HCT116 (cell line): ENCODE measurements around the gene TPD52L1. TPM values are rescaled to one million over a fixed set of nuclear protein-coding genes. Genes with fewer than 3 reads are reported as not detected.

Source experiments
- ATAC-seq: fragments of 200-7000 bp; cut with Tn5 transposase; 2 replicates; pipeline ENCODE4 v1.9.1; 2020; ENCODE audit warnings: mild to moderate bottlenecking, moderate library complexity
- BruUV-seq: library from RNA; stranded (reverse); fragments of 400-500 nt; replicated peaks from 2 replicates; lab custom pipeline; 2021; lab: Mats Ljungman, UMichigan
- CTCF ChIA-PET: fragments of 300-600 bp; sonication (Branson Sonifier 250); formaldehyde crosslinking; loops from one replicate; lab custom pipeline; 2021; ENCODE audit warnings: antibody characterized with exemption; lab: Charles Lee
- POLR2A ChIA-PET: fragments of 300-600, 350-600 bp; sonication (Branson Sonifier 250); formaldehyde crosslinking; loops from one replicate; lab custom pipeline; 2021; ENCODE audit warnings: antibody characterized with exemption; lab: Charles Lee
- RAD21 ChIA-PET, 2 experiments: fragments of 300-600 bp; sonication (Branson Sonifier 250); formaldehyde crosslinking; loops; one replicate each; lab custom pipeline; 2023; ENCODE audit warnings: low total read pairs in 2 of 2; ENCODE audit not compliant: uncharacterized antibody in 2 of 2, unreplicated experiment in 2 of 2, low non-redundant PET in 1 of 2; lab: Charles Lee
- DNase-seq: peaks from one replicate; pipeline ENCODE4 v3.0.0-alpha.2; 2010; ENCODE audit warnings: low read depth, low spot score
- H2AFZ ChIP-seq: fragments of 200-600 bp; shearing (Covaris generic), sonication (generic); 2 replicates; pipeline ENCODE4 v1.6.1; 2017; ENCODE audit warnings: low read depth, mixed run types, mixed read lengths, antibody characterized with exemption, low read length; ENCODE audit not compliant: poor library complexity, severe bottlenecking
- H3K27ac ChIP-seq: 2 replicates; pipeline ENCODE4 v1.5.1; 2012; ENCODE audit warnings: low read depth, low read length
- H3K27me3 ChIP-seq: fragments of 200-600 bp; sonication (generic); 2 replicates; pipeline ENCODE4 v1.6.1; 2016; ENCODE audit warnings: mixed run types, low read length, mixed read lengths; ENCODE audit not compliant: insufficient read depth
- H3K36me3 ChIP-seq, 2 experiments: fragments of 200-500 bp in 1 of 2; fragments of 200-600 bp in 1 of 2; sonication (Bioruptor generic) in 1 of 2; sonication (generic) in 1 of 2; 2 replicates each; pipeline versions ENCODE4 v1.5.1 to v1.6.1; 2014 to 2016; ENCODE audit warnings: low read length in 2 of 2, inconsistent platforms in 1 of 2, mixed read lengths in 1 of 2, mixed run types in 1 of 2; ENCODE audit not compliant: insufficient read depth in 2 of 2, control insufficient read depth in 1 of 2
- H3K4me1 ChIP-seq, 2 experiments: fragments of 200-600 bp in 1 of 2; sonication (generic) in 1 of 2; 2 replicates each; pipeline versions ENCODE4 v1.5.1 to v1.6.1; 2012 to 2017; ENCODE audit warnings: low read length in 2 of 2, inconsistent platforms in 1 of 2, mild to moderate bottlenecking in 1 of 2, mixed read lengths in 1 of 2, mixed run types in 1 of 2, moderate library complexity in 1 of 2; ENCODE audit not compliant: insufficient read depth in 2 of 2, control insufficient read depth in 1 of 2
- H3K4me2 ChIP-seq: fragments of 200-600 bp; sonication (generic); 2 replicates; pipeline ENCODE4 v1.6.1; 2017; ENCODE audit warnings: mixed run types, low read length, mixed read lengths
- H3K4me3 ChIP-seq, 2 experiments: fragments of 200-600 bp in 1 of 2; sonication (generic) in 1 of 2; replicated peaks in 1 of 2; 2 replicates each; pipeline ENCODE4 v1.5.1; 2011 to 2016; ENCODE audit warnings: low read length in 2 of 2, control low read depth in 1 of 2, low read depth in 1 of 2, mild to moderate bottlenecking in 1 of 2, mixed read lengths in 1 of 2, mixed run types in 1 of 2
- H3K79me2 ChIP-seq: fragments of 200-600 bp; sonication (generic); 2 replicates; pipeline ENCODE4 v1.6.1; 2017; ENCODE audit warnings: mild to moderate bottlenecking, mixed run types, low read length, moderate library complexity, mixed read lengths; ENCODE audit not compliant: insufficient read depth
- H3K9ac ChIP-seq: fragments of 200-600 bp; sonication (generic); 2 replicates; pipeline ENCODE4 v1.6.1; 2016; ENCODE audit warnings: low read length, mixed read lengths
- H3K9me2 ChIP-seq: fragments of 200-600 bp; sonication (generic), shearing (Covaris generic); 2 replicates; pipeline ENCODE4 v1.6.1; 2017; ENCODE audit warnings: mixed run types, mild to moderate bottlenecking, moderate library complexity; ENCODE audit not compliant: insufficient read depth
- H3K9me3 ChIP-seq, 2 experiments: fragments of 200-500 bp in 1 of 2; fragments of 200-600 bp in 1 of 2; sonication (Bioruptor generic) in 1 of 2; sonication (generic) in 1 of 2; 2 replicates each; pipeline ENCODE4 v1.6.1; 2014 to 2017; ENCODE audit warnings: low read length in 2 of 2, mixed read lengths in 2 of 2, inconsistent platforms in 1 of 2, low read depth in 1 of 2, mild to moderate bottlenecking in 1 of 2, mixed run types in 1 of 2, moderate library complexity in 1 of 2; ENCODE audit not compliant: control insufficient read depth in 1 of 2, insufficient read depth in 1 of 2
- H4K20me1 ChIP-seq: fragments of 200-600 bp; sonication (generic), shearing (Covaris generic); 2 replicates; pipeline ENCODE4 v1.6.1; 2017; ENCODE audit warnings: mixed run types, mild to moderate bottlenecking, moderate library complexity; ENCODE audit not compliant: insufficient read depth
- EZH2phosphoT487 ChIP-seq: fragments of 200-600 bp; IDR thresholded peaks from 2 replicates; pipeline ENCODE4 v1.6.1; 2018; ENCODE audit warnings: antibody characterized with exemption, borderline replicate concordance
- YY1 ChIP-seq: IDR thresholded peaks from 2 replicates; pipeline ENCODE4 v1.6.1; 2011; ENCODE audit warnings: low read length, low read depth, moderate library complexity, mild to moderate bottlenecking; ENCODE audit not compliant: insufficient replicate concordance; ENCODE audit errors: extremely low read depth
- ZFX ChIP-seq: fragments of 450-650 bp; IDR thresholded peaks from 2 replicates; pipeline ENCODE4 v1.6.1; 2017
- intact Hi-C: fragments of 100-400 bp; cut with micrococcal nuclease; formaldehyde crosslinking; loops from 2 replicates; pipeline ENCODE4 v1.10.0; 2022
- total RNA-seq: library from RNA; stranded (reverse); gene quantifications from one replicate; pipeline ENCODE4 v1.2.1, GENCODE V29; 2021; ENCODE audit not compliant: unreplicated experiment
- TF ChIP-seq, protein P1 (sequence below): IDR thresholded peaks from 2 replicates; pipeline ENCODE4 v1.6.1; 2012
- TF ChIP-seq, protein P2 (sequence below): IDR thresholded peaks from 2 replicates; pipeline ENCODE4 v1.6.1; 2011; ENCODE audit warnings: mild to moderate bottlenecking, low read length, moderate library complexity; ENCODE audit not compliant: insufficient replicate concordance; ENCODE audit errors: extremely low read depth

TPD52L1 gene
- total RNA-seq, 1 experiment from 2014 or later = 64.1 TPM

DNA sequence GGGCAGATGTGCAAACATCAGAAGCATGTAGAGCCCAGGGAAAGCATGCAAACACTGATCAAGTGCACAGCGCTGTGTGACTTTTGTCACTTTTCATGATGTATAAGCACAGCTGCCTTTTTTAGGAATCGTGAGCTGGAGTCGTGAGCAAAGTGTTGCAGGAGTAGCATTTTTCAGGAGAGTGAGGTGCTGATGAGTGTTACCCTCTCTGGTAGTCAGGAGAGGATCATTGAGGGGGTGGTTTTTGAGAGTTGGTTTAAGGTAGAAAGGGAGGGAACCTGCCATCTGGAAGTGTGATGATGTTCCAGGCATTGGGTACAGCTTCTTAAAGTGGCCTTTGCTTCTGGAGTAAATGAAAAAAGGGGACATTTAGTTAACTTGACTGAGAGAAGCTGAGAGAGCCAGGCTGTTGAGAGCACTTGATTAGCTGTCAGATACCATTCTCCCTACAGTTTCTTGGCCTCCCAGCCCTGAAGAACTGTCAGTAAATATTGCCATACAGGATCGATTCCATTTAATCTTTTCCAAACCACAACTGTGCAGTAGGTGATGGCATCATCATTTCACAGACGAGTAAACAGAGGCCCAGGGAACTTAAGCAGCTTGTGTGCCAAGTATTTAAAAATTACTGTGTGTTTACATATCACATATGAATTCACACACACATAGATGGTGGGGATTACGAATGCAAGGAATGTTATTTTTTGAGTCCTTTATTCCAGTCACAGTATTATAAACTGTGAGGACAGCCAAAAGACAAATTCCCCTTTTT is 28.9 kb downstream of the TPD52L1 start:
- Histone ChIP-seq H3K4me1 (no peaks in the 10 kb centered on the region), H3K79me2 (no peaks in the 10 kb centered on the region; the same call in 1 of the 2 replicates), H3K9me2 (no peaks in the 10 kb centered on the region), H3K9ac (no peak overlapping the region), H3K4me2 (no peak overlapping the region), H3K36me3 (no peaks in the 10 kb centered on the region), H3K4me3 (no peak overlapping the region), H4K20me1 (no peaks in the 10 kb centered on the region), H2AFZ (no peak overlapping the region), H3K9me3 (no peaks in the 10 kb centered on the region), H3K27me3 (no peaks in the 10 kb centered on the region), H3K27ac (no peak overlapping the region)
- ATAC-seq (no peak), DNase-seq (no peak)
- ChIA-PET POLR2A (no interaction called here), CTCF (interaction anchor here (1.3 kb wide), 1 partner anchor 10 kb away, joined by 6 read pairs; no protein-coding TSS in a partner anchor), RAD21 (no interaction called here)
- intact Hi-C loops = no loop called here
- TF ChIP-seq, protein P1, sequence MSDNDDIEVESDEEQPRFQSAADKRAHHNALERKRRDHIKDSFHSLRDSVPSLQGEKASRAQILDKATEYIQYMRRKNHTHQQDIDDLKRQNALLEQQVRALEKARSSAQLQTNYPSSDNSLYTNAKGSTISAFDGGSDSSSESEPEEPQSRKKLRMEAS = no peak
- no peak for TF ChIP-seq ZFX
- no TSS peak for BruUV-seq

DNA sequence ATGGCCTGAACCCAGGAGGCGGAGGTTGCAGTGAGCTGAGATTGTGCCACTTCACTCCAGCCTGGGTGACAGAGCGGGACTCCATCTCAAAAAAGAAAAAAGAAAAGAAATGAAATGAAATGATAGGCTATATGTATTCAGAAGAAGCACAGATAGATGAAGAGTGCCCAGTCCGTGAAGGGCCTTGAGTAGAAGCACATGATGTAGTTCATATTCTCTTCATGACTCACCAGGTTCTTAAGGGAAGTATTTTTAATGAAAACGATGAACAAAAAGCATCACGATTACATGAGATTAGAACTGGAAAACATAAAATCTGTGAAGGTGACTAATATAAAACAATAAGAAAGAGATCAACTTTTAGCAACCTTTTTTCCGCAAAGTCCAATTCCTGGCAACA is 29.8 kb downstream of the TPD52L1 start:
- H3K27me3 ChIP-seq = no peaks in the 10 kb centered on the region
- H3K9me3 ChIP-seq = no peaks in the 10 kb centered on the region
- intact Hi-C loops = no loop called here
- ChIA-PET POLR2A (no interaction called here), RAD21 (no interaction called here), CTCF (no interaction called here)
- H3K79me2 ChIP-seq = no peaks in the 10 kb centered on the region; the same call in 1 of the 2 replicates
- no TSS peak for BruUV-seq
- H3K9me2 ChIP-seq = no peaks in the 10 kb centered on the region
- no peaks in the 10 kb centered on the region for H4K20me1 ChIP-seq
- no peaks in the 10 kb centered on the region for H3K4me1 ChIP-seq
- no peaks in the 10 kb centered on the region for H3K36me3 ChIP-seq
- no peak overlapping the region for H2AFZ ChIP-seq
- TF ChIP-seq EZH2phosphoT487 (no peak), YY1 (no peak)
- TF ChIP-seq, protein P2, sequence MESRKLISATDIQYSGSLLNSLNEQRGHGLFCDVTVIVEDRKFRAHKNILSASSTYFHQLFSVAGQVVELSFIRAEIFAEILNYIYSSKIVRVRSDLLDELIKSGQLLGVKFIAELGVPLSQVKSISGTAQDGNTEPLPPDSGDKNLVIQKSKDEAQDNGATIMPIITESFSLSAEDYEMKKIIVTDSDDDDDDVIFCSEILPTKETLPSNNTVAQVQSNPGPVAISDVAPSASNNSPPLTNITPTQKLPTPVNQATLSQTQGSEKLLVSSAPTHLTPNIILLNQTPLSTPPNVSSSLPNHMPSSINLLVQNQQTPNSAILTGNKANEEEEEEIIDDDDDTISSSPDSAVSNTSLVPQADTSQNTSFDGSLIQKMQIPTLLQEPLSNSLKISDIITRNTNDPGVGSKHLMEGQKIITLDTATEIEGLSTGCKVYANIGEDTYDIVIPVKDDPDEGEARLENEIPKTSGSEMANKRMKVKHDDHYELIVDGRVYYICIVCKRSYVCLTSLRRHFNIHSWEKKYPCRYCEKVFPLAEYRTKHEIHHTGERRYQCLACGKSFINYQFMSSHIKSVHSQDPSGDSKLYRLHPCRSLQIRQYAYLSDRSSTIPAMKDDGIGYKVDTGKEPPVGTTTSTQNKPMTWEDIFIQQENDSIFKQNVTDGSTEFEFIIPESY = no peak
- no peak overlapping the region for H3K4me2 ChIP-seq
- ATAC-seq = no peak
- H3K9ac ChIP-seq = no peak overlapping the region
- DNase-seq = no peak
- no peak overlapping the region for H3K27ac ChIP-seq
- no peak overlapping the region for H3K4me3 ChIP-seq
